ENCODE measurements around the gene ARID3A. TPM values are rescaled to one million over a fixed set of nuclear protein-coding genes. Genes with fewer than 3 reads are reported as not detected.
A peak's percentile ranks its signal among the peaks of the same experiment; 100 is the strongest.

ARID3A gene
- total and polyA plus RNA-seq, 2 of the 13 experiments (the other 11 are each of a cell fraction or from before 2014, with no cell fraction given): 71.3 to 77.9 TPM

DNA sequence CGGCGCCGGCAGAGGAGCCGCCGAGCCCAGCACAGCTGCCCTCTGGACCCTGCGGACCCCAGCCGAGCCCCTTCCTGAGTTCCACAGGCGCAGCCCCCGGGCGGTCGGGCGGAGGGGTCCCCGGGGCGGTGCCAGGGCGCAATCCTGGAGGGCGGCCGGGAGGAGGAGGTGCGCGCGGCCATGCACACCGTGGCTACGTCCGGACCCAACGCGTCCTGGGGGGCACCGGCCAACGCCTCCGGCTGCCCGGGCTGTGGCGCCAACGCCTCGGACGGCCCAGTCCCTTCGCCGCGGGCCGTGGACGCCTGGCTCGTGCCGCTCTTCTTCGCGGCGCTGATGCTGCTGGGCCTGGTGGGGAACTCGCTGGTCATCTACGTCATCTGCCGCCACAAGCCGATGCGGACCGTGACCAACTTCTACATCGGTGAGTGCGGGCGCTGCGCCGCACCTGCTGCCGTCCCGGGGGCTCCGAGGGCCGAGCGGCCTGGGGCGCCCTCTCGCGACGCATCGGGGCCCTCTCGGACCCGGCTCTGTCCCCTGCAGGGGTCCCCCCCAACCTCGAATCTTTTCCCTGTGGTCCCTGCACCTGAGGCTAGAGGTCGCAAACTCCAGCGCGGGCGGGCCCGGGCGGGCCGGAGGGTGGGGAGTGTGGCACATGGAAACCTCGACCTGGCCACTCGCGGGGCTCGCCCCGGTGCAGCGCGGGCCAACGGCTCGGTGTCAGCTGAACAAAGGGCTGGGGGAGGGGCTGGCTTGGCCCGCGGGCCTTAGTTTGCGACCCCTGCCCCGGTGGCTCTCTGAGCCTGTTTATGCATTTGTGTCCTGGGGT is 8.3 kb upstream of the ARID3A start, which contains the start of gene KISS1R (continued):
- 0 out of 2 replicates have a peak, but pooled peaks have one; percentile 27 for TF ChIP-seq ZNF253 (CRISPR knock-in tag; IDR thresholded peaks at IDR 0.05; ENCODE audit: borderline replicate concordance)
- TF ChIP-seq NAIF1 (CRISPR knock-in tag; IDR thresholded peaks at IDR 0.05; ENCODE audit: borderline replicate concordance): no peak
- no peak for TF ChIP-seq SIN3A (IDR thresholded peaks at IDR 0.05; ENCODE audit: borderline replicate concordance, low read depth, low read length)
- no peak for TF ChIP-seq HHEX (CRISPR knock-in tag; IDR thresholded peaks at IDR 0.05)
- TF ChIP-seq, protein P1, sequence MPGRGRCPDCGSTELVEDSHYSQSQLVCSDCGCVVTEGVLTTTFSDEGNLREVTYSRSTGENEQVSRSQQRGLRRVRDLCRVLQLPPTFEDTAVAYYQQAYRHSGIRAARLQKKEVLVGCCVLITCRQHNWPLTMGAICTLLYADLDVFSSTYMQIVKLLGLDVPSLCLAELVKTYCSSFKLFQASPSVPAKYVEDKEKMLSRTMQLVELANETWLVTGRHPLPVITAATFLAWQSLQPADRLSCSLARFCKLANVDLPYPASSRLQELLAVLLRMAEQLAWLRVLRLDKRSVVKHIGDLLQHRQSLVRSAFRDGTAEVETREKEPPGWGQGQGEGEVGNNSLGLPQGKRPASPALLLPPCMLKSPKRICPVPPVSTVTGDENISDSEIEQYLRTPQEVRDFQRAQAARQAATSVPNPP (CRISPR knock-in tag; IDR thresholded peaks at IDR 0.05): peak; percentile 78; the same call in 1 of the 2 replicates
- TF ChIP-seq, protein P2, sequence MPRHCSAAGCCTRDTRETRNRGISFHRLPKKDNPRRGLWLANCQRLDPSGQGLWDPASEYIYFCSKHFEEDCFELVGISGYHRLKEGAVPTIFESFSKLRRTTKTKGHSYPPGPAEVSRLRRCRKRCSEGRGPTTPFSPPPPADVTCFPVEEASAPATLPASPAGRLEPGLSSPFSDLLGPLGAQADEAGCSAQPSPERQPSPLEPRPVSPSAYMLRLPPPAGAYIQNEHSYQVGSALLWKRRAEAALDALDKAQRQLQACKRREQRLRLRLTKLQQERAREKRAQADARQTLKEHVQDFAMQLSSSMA (CRISPR knock-in tag; IDR thresholded peaks at IDR 0.05): peak; percentile 90; the same call in 1 of the 2 replicates
- TF ChIP-seq, protein P3, sequence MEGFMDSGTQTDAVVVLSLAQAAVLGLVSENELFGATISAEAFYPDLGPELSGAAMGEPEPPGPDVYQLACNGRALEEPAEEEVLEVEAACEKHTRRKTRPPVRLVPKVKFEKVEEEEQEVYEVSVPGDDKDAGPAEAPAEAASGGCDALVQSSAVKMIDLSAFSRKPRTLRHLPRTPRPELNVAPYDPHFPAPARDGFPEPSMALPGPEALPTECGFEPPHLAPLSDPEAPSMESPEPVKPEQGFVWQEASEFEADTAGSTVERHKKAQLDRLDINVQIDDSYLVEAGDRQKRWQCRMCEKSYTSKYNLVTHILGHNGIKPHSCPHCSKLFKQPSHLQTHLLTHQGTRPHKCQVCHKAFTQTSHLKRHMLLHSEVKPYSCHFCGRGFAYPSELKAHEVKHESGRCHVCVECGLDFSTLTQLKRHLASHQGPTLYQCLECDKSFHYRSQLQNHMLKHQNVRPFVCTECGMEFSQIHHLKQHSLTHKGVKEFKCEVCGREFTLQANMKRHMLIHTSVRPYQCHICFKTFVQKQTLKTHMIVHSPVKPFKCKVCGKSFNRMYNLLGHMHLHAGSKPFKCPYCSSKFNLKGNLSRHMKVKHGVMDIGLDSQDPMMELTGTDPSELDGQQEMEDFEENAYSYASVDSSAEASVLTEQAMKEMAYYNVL (CRISPR knock-in tag; IDR thresholded peaks at IDR 0.05; ENCODE audit: borderline replicate concordance): no peak; the same call in 1 of the 2 replicates
- no peak for TF ChIP-seq ZNF761 (CRISPR knock-in tag; conservative IDR thresholded peaks at IDR 0.05)
- TF ChIP-seq RXRA (CRISPR knock-in tag; IDR thresholded peaks at IDR 0.05): peak; percentile 63; the same call in 1 of the 2 replicates
- TF ChIP-seq RFXAP (CRISPR knock-in tag; IDR thresholded peaks at IDR 0.05; ENCODE audit: borderline replicate concordance): peak; percentile 82
- peak; percentile 65 for TF ChIP-seq SPEN (CRISPR knock-in tag; IDR thresholded peaks at IDR 0.05; ENCODE audit: low read depth)
- TF ChIP-seq MLLT10 (CRISPR knock-in tag; IDR thresholded peaks at IDR 0.05): no peak
- peak; percentile 53 for TF ChIP-seq ZNF747 (CRISPR knock-in tag; IDR thresholded peaks at IDR 0.05; ENCODE audit: borderline replicate concordance)
- TF ChIP-seq, protein P4, sequence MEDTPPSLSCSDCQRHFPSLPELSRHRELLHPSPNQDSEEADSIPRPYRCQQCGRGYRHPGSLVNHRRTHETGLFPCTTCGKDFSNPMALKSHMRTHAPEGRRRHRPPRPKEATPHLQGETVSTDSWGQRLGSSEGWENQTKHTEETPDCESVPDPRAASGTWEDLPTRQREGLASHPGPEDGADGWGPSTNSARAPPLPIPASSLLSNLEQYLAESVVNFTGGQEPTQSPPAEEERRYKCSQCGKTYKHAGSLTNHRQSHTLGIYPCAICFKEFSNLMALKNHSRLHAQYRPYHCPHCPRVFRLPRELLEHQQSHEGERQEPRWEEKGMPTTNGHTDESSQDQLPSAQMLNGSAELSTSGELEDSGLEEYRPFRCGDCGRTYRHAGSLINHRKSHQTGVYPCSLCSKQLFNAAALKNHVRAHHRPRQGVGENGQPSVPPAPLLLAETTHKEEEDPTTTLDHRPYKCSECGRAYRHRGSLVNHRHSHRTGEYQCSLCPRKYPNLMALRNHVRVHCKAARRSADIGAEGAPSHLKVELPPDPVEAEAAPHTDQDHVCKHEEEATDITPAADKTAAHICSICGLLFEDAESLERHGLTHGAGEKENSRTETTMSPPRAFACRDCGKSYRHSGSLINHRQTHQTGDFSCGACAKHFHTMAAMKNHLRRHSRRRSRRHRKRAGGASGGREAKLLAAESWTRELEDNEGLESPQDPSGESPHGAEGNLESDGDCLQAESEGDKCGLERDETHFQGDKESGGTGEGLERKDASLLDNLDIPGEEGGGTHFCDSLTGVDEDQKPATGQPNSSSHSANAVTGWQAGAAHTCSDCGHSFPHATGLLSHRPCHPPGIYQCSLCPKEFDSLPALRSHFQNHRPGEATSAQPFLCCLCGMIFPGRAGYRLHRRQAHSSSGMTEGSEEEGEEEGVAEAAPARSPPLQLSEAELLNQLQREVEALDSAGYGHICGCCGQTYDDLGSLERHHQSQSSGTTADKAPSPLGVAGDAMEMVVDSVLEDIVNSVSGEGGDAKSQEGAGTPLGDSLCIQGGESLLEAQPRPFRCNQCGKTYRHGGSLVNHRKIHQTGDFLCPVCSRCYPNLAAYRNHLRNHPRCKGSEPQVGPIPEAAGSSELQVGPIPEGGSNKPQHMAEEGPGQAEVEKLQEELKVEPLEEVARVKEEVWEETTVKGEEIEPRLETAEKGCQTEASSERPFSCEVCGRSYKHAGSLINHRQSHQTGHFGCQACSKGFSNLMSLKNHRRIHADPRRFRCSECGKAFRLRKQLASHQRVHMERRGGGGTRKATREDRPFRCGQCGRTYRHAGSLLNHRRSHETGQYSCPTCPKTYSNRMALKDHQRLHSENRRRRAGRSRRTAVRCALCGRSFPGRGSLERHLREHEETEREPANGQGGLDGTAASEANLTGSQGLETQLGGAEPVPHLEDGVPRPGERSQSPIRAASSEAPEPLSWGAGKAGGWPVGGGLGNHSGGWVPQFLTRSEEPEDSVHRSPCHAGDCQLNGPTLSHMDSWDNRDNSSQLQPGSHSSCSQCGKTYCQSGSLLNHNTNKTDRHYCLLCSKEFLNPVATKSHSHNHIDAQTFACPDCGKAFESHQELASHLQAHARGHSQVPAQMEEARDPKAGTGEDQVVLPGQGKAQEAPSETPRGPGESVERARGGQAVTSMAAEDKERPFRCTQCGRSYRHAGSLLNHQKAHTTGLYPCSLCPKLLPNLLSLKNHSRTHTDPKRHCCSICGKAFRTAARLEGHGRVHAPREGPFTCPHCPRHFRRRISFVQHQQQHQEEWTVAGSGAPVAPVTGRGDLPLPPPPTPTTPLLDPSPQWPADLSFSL (CRISPR knock-in tag; IDR thresholded peaks at IDR 0.05): no peak
- TF ChIP-seq KMT2B (CRISPR knock-in tag; IDR thresholded peaks at IDR 0.05): no peak; the same call in 1 of the 2 replicates
- TF ChIP-seq, protein P5, sequence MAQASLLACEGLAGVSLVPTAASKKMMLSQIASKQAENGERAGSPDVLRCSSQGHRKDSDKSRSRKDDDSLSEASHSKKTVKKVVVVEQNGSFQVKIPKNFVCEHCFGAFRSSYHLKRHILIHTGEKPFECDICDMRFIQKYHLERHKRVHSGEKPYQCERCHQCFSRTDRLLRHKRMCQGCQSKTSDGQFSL (CRISPR knock-in tag; IDR thresholded peaks at IDR 0.05): peak; percentile 96
- no peak for TF ChIP-seq NFYB (CRISPR knock-in tag; IDR thresholded peaks at IDR 0.05)
- 0 out of 2 replicates have a peak, but pooled peaks have one; percentile 28 for TF ChIP-seq ZNF180 (CRISPR knock-in tag; IDR thresholded peaks at IDR 0.05; ENCODE audit: borderline replicate concordance, low read depth)

Measured in HepG2 (cell line).